Left ventricle myocardium inferior (tissue), 1 donor: ENCODE data around the gene MAST4. TPM values are rescaled to one million over a fixed set of nuclear protein-coding genes. Genes with fewer than 3 reads are reported as not detected.
A peak's percentile ranks its signal among the peaks of the same experiment; 100 is the strongest.

Experiments
- DNase-seq: peaks from one replicate; pipeline ENCODE4 v3.0.0-alpha.2; 2020
- H3K27ac ChIP-seq: fragments of 200-600 bp; replicated peaks from 2 replicates; pipeline ENCODE4 v1.8.0; 2021
- H3K27me3 ChIP-seq: fragments of 200-600 bp; 2 replicates; pipeline ENCODE4 v1.8.0; 2021; ENCODE audit warnings: low read depth
- H3K36me3 ChIP-seq: fragments of 200-600 bp; 2 replicates; pipeline ENCODE4 v1.8.0; 2021
- H3K4me1 ChIP-seq: fragments of 200-600 bp; 2 replicates; pipeline ENCODE4 v1.8.0; 2021
- H3K4me3 ChIP-seq: fragments of 200-600 bp; 2 replicates; pipeline ENCODE4 v1.8.0; 2021; ENCODE audit warnings: mild to moderate bottlenecking, moderate library complexity
- H3K9me3 ChIP-seq: fragments of 200-600 bp; replicated peaks from 2 replicates; pipeline ENCODE4 v1.8.0; 2021
- intact Hi-C: fragments of 100-400 bp; cut with micrococcal nuclease; formaldehyde crosslinking; loops from one replicate; pipeline ENCODE4 v1.11.0; 2022
- total RNA-seq: library from RNA; stranded (reverse); fragmentation: NEBNext Ultra II Directional; extraction: Animal tissue kit (Norgen Biotek cat#: 25700); gene quantifications from one replicate; pipeline ENCODE4 v1.2.1, GENCODE V29; 2021
- TF ChIP-seq, protein P1 (sequence below): fragments of 200-600 bp; IDR thresholded peaks from 2 replicates; pipeline ENCODE4 v1.8.0; 2021; ENCODE audit warnings: antibody characterized with exemption, mild to moderate bottlenecking, borderline replicate concordance
- donor health status: DM: no; HTN: yes; CAD: no; lungs with severe emphysema.

The MAST4 gene
- total RNA-seq, 1 donor from 2014 or later: 55.7 TPM

DNA sequence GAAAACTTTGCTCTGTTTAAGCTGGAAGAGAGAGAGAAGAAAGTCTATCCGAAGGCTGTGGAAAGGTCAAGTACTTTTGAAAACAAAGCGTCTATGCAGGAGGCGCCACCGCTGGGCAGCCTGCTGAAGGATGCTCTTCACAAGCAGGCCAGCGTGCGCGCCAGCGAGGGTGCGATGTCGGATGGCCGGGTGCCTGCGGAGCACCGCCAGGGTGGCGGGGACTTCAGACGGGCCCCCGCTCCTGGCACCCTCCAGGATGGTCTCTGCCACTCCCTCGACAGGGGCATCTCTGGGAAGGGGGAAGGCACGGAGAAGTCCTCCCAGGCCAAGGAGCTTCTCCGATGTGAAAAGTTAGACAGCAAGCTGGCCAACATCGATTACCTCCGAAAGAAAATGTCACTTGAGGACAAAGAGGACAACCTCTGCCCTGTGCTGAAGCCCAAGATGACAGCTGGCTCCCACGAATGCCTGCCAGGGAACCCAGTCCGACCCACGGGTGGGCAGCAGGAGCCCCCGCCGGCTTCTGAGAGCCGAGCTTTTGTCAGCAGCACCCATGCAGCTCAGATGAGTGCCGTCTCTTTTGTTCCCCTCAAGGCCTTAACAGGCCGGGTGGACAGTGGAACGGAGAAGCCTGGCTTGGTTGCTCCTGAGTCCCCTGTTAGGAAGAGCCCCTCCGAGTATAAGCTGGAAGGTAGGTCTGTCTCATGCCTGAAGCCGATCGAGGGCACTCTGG, 567.8 kb downstream of the MAST4 start:
- TF ChIP-seq, protein P1, sequence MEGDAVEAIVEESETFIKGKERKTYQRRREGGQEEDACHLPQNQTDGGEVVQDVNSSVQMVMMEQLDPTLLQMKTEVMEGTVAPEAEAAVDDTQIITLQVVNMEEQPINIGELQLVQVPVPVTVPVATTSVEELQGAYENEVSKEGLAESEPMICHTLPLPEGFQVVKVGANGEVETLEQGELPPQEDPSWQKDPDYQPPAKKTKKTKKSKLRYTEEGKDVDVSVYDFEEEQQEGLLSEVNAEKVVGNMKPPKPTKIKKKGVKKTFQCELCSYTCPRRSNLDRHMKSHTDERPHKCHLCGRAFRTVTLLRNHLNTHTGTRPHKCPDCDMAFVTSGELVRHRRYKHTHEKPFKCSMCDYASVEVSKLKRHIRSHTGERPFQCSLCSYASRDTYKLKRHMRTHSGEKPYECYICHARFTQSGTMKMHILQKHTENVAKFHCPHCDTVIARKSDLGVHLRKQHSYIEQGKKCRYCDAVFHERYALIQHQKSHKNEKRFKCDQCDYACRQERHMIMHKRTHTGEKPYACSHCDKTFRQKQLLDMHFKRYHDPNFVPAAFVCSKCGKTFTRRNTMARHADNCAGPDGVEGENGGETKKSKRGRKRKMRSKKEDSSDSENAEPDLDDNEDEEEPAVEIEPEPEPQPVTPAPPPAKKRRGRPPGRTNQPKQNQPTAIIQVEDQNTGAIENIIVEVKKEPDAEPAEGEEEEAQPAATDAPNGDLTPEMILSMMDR: no peak
- Histone ChIP-seq H3K4me3 (no peak overlapping the region), H3K27ac (no peak overlapping the region), H3K36me3 (peaks cover 73% of the 10 kb centered on the region), H3K4me1 (peaks cover 12% of the 10 kb centered on the region), H3K27me3 (no peaks in the 10 kb centered on the region), H3K9me3 (no peaks in the 10 kb centered on the region)
- intact Hi-C loops: no loop called here
- no peak for DNase-seq

DNA sequence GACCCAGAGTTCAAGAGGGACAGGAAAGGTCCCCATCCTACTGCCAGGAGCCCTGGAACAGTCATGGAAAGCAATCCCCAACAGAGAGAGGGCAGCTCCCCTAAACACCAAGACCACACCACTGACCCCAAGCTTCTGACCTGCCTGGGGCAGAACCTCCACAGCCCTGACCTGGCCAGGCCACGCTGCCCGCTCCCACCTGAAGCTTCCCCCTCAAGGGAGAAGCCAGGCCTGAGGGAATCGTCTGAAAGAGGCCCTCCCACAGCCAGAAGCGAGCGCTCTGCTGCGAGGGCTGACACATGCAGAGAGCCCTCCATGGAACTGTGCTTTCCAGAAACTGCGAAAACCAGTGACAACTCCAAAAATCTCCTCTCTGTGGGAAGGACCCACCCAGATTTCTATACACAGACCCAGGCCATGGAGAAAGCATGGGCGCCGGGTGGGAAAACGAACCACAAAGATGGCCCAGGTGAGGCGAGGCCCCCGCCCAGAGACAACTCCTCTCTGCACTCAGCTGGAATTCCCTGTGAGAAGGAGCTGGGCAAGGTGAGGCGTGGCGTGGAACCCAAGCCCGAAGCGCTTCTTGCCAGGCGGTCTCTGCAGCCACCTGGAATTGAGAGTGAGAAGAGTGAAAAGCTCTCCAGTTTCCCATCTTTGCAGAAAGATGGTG, 568.8 kb downstream of the MAST4 start:
- Histone ChIP-seq H3K9me3 (no peaks in the 10 kb centered on the region), H3K27ac (peak overlapping the region; percentile 87), H3K4me3 (no peak overlapping the region), H3K36me3 (peaks cover 73% of the 10 kb centered on the region), H3K4me1 (peaks cover 12% of the 10 kb centered on the region), H3K27me3 (no peaks in the 10 kb centered on the region)
- TF ChIP-seq, protein P1: no peak
- intact Hi-C loops: no loop called here
- no peak for DNase-seq

DNA sequence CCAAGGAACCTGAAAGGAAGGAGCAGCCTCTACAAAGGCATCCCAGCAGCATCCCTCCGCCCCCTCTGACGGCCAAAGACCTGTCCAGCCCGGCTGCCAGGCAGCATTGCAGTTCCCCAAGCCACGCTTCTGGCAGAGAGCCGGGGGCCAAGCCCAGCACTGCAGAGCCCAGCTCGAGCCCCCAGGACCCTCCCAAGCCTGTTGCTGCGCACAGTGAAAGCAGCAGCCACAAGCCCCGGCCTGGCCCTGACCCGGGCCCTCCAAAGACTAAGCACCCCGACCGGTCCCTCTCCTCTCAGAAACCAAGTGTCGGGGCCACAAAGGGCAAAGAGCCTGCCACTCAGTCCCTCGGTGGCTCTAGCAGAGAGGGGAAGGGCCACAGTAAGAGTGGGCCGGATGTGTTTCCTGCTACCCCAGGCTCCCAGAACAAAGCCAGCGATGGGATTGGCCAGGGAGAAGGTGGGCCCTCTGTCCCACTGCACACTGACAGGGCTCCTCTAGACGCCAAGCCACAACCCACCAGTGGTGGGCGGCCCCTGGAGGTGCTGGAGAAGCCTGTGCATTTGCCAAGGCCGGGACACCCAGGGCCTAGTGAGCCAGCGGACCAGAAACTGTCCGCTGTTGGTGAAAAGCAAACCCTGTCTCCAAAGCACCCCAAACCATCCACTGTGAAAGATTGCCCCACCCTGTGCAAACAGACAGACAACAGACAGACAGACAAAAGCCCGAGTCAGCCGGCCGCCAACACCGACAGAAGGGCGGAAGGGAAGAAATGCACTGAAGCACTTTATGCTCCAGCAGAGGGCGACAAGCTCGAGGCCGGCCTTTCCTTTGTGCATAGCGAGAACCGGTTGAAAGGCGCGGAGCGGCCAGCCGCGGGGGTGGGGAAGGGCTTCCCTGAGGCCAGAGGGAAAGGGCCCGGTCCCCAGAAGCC, 569.6 kb downstream of the MAST4 start:
- Histone ChIP-seq H3K27me3 (no peaks in the 10 kb centered on the region), H3K27ac (peak overlapping the region; percentile 87), H3K4me3 (peak overlapping the region; percentile 54), H3K4me1 (peaks cover 12% of the 10 kb centered on the region), H3K9me3 (no peaks in the 10 kb centered on the region), H3K36me3 (peaks cover 70% of the 10 kb centered on the region)
- intact Hi-C loops: no loop called here
- TF ChIP-seq, protein P1: peak; percentile 74
- DNase-seq: peak; percentile 86

DNA sequence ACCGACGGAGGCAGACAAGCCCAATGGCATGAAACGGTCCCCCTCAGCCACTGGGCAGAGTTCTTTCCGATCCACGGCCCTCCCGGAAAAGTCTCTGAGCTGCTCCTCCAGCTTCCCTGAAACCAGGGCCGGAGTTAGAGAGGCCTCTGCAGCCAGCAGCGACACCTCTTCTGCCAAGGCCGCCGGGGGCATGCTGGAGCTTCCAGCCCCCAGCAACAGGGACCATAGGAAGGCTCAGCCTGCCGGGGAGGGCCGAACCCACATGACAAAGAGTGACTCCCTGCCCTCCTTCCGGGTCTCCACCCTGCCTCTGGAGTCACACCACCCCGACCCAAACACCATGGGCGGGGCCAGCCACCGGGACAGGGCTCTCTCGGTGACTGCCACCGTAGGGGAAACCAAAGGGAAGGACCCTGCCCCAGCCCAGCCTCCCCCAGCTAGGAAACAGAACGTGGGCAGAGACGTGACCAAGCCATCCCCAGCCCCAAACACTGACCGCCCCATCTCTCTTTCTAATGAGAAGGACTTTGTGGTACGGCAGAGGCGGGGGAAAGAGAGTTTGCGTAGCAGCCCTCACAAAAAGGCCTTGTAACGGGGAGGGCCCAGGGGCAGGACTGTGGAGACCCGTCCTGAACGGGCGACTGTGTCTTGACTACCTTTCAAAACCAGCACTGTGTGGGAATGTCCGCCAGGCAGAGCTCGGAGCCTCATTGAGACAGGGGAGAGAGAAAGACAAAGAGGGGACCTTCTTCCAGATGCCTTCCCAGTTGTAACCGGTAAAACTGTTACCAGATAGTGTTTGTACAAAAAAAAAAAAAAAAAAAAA, 570.5 kb downstream of the MAST4 start:
- H3K27me3 ChIP-seq: no peaks in the 10 kb centered on the region

More for the DNA sequence above, 570.5 kb downstream of the MAST4 start:
- peak overlapping the region; percentile 54 for H3K4me3 ChIP-seq
- TF ChIP-seq, protein P1: no peak
- peaks cover 69% of the 10 kb centered on the region for H3K36me3 ChIP-seq
- peak; percentile 58 for DNase-seq
- no peaks in the 10 kb centered on the region for H3K9me3 ChIP-seq
- peak overlapping the region; percentile 87 for H3K27ac ChIP-seq
- intact Hi-C loops: no loop called here
- peaks cover 12% of the 10 kb centered on the region for H3K4me1 ChIP-seq
